DMS114 treated with DMSO at 0.1 percent for 48 hours (cell line): ENCODE measurements around the gene NRXN3.

Experiments
- DNase-seq: peaks from one replicate; lab custom pipeline; 2025; ENCODE audit not compliant: unreplicated experiment; lab: John Stamatoyannopoulos, UW

NRXN3 gene

GRCh38 chr14:79178719-79179118, 1008.5 kb downstream of the NRXN3 start:
- DNase-seq = no peak

DNA sequence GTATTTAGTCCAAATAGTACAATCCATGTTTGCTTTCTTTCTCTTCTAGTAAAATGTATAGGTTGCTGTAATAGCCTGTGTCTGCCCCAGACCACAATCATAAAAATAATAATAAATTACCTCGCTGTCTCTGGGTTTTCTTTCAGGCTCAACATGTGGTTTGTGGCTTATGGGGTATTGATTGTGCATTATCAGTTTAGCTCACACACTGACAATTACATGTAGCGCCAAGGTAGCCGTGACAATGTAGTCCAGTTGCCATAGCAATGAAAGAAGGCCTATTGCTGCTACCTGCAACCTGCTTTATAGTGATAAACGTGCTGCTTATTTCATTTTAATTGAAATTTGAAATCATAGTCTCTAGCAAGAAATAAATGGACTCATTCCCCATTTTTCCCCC, 1009.8 kb downstream of the NRXN3 start:
- no peak for DNase-seq

DNA sequence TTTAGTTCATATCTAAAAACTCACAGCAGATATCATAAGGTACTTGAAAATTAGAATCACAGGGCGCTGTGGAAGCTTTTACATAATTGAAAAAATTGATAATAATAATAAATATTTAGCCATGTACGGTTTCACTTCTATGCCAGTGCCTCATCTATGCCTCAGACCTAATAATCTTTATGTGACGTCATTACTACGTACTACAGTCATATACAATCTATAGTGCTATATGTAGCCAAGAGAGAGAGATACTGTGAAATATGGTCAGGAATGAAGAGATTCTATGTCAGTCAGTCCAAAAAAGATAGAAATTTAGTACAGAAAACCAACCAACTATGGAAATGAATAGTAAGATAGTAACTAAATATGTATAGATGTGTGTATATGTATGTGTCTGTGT, 1010.5 kb downstream of the NRXN3 start:
- DNase-seq = no peak

DNA sequence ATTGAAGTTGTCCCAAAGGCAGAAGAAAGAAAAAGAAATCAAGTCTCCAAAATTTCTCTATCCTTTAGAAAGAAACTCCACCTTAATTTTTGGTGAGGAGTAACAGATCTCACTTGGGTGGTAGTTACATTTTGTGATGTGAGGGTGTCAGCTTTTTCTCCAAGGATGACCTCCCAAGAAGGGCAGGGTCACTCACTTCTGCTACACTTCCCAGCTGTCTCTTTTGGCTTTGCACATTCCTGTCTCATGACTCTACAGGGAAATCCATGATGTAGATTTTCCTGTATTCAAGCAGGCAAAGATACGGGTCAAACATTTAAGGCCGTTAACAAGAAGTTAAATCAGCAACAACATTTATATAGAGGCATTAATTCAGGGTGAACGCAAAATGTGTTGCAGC, 1016.4 kb downstream of the NRXN3 start:
- DNase-seq = no peak

DNA sequence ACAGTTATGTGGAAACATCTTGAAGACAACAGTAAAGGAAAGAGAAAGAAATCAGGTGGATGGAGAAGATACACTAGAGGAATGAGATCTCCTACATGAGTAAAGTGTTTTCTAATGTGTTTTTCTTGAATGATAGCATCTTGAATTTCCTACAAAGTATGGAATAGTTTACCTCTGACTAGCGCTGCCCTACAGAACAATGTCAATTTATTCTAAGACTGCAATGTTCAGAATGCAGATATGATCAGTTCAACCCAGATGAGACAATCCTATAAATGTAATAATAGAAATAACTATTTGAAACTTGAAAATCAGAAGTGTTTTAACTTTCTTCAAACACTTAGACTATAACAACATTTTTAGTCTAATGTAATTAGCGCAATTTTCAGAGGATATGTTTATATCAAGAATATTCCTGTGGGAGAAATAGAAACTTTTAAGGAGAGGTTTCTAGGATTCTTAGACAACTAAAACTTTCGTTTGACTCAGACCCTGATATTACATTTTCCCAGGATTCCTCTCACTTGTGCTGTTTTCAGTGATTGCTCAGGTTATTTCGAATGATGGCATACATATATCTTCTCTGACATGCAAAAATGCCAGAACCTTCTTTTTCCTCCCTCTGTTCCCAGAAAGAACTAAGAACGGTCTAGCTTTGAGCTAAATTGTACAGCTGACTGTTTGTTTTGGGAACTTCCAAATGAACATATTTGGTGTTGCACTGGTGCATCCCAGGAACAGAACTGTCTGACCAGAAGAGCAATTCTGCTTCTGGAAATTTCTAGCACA, 1023.7 kb downstream of the NRXN3 start:
- DNase-seq = no peak

DNA sequence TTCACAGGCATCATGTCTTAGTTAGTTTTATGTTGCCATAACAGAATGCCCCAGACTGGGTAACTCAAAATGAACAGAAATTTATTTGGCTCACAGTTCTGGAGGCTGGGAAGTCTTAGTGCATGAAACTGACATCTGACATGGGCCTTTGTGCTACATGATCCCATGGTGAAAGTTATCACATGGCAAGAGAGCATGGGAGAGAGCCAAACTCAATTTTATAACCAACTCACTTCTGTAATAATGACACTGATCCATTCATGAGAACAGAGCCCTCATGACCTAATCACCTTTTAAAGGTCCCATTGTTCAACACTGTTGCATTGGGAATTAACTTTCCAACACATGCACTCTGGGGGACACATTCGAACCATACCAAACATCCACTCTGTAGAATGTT, 1026.0 kb downstream of the NRXN3 start:
- no peak for DNase-seq

DNA sequence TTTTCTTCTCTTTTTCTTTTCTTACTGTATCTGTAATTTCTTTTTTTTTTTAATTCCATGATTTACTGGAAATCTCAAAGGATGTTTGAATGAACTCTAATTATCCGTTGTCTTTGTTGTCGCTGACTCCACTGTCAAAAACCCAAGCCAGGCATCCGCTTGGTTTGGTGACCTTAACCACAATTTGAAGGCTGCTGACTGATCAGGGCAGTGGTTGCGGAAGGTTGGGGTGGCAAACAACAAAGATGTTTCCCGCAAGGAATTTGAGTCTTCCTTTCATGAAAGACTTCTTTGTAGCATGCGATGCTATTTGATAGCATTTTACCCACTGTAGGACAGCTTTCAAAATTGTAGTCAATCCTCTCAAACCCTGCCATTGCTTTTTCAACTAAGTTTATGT, 1027.3 kb downstream of the NRXN3 start:
- no peak for DNase-seq

DNA sequence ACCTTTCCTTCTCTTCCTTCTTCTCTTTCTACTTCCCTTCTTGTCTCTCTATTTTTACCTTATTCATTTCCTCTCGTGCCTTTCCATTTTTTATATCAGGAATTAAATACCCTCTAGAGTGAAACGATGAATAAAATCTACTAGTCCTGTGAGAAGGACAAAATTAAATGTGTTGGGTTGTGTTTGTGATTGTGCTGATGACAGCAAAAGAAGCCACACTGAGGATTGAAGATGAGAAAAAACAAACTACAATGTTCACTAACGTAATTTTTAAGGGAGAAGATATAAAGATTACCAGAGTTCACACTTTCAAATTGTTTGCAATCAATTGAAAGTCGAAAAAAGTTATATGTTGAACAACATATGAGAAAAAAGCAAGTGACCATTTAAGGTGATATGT, 1029.0 kb downstream of the NRXN3 start:
- DNase-seq = no peak

DNA sequence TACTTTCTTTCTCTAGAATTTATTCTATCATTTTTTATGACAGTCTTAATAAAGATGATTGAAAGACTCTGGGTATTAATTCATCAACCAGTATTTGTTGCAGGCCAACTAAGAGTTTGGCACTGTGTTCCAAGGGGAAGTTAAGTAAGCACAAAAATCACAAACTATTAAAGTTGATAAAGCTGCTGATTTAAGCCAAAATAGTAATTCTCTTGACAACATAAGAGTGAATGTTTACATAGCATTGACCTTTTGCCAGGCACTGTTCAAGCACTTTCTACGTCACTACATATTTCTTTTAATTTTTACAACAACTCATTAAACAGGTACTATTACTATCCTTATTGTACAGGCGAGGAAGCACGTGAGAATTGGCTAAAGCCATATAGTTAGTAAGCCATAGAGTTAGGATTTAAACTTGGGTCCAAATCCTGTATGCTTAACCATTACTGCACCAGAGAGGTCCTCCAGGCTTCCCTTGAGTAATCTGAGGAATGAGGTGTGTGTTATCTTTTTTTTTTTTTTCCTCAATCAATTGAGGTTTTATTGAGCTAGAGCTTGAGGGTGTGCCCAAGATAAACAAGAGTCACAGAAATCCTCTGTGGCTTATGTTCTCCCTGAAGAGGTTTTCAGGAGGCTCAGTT, 1031.5 kb downstream of the NRXN3 start:
- DNase-seq = no peak

DNA sequence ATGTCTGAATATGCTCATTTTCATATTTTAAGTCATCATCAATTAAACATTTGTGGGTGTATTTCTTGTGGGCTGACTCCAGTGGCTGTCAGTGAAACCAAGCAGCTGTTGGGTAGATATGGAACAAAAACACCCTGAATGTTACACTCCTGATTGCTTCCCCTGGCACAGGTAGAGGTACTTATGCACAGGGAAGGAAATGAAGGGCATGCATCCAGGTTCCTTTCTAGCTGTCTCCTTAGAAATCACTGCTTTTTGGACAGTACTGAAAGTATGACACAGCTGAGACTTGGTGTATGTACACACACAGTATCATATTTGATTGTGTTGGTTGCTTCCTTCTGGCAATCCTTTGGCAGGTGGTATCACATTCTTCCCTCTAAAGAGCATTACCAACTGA, 1034.4 kb downstream of the NRXN3 start:
- no peak for DNase-seq

GRCh38 chr14:79209418-79209817, 1039.2 kb downstream of the NRXN3 start:
- no peak for DNase-seq

DNA sequence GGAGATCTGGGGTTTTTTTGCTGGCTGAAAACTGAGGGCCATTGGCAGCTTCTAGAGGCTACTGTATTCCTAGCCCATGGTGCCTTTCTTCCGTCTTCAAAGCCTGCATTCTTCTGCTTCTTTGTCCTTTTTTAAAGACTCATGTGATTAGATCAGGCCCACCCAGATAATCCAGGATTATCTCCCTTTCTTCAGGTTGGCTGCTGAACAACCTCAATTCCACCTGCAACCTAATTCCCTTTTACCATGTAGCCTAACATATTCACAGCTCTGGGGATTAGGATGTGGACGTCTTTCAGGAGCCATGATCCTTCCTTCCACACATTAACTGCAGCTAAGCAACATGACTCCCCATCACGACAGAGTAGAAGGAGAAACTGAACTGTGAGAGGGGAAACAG, 1055.6 kb downstream of the NRXN3 start:
- DNase-seq = no peak

DNA sequence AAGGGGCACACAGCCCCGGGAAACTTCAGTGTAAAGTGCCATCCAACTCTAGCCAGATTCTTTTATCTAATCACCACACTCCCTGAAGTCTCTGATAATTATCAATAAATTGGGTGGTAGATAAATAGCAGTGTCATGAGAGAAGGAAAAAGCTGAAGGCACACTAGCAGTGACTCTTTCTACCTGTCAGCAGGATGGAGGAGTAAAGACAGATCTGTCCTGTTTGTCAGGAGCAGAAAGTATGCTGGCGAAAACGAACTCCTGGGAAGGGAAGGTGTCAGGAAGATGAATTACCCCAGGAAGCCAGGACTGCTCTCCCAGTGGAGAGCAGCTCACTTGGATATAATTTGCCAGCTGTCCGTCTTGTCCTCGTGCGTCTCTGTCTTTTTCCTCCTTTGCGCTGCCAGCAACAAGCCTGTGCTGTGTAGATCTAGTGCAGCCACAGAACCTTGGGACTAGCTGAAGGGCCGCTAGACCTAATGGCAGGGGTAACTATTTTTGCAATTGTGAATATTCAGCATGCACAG, 1059.3 kb downstream of the NRXN3 start:
- no peak for DNase-seq

DNA sequence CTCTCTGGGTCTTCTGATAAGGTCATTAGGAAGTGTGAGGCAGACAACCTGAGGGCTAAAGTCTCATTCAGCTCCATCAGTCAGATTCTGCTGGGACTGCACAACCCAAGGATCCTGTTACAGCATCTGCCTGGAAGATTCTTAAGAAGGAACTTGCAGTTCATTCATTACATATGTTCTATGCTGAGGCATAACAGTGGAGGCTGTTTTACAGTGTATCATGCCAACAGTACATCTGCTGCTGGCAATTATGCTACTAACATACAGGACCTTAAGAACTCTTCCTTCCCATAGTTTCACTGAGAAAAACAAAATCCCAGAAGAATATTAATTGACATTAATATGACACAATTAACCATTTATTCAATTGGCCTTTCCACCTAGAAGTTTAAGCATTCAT, 1072.5 kb downstream of the NRXN3 start:
- no peak for DNase-seq

- DNase-seq = no peak
Observed at GRCh38 chr14:79246173-79246572, 1076.0 kb downstream of the NRXN3 start.

DNA sequence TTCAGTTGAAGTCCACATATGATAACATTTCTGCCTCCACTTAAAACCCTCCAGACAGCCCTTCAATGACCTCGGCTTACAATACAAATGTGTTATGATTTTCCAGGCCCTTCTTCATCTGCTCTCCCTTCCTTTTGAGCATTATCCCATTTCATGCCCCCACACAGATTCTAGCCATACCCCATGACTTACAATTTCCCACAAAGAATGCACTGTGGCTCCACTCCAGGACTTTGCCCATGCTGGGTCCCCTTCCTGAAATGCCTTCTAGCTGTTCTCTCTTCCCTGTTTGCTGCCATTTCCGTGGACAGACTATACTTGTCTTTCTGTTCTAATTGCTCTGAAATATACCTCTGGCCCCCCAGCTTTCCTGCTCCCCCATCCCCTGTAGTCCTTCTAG, 1078.0 kb downstream of the NRXN3 start:
- DNase-seq = no peak

DNA sequence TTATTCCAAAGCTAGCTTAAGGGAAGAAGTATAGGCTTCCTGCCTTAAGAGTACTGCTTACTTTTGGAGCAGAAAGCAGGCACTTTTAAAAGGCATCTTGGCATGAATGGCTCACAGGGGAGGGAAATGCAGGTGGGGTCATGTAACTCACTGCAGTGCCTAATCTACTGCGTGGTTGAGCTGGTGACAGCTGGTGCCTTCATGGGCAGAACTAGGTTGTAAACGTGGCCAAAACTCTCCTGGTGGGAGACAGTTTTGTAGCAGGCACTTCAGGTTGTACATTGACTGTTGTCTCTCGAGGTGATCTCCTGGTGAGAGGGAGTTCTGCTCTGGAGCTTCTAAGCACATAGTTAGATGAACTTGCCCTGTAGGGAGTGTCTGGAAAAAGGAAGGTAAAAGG, 1078.6 kb downstream of the NRXN3 start:
- no peak for DNase-seq

GRCh38 chr14:79251278-79251677, 1081.1 kb downstream of the NRXN3 start:
- no peak for DNase-seq

DNA sequence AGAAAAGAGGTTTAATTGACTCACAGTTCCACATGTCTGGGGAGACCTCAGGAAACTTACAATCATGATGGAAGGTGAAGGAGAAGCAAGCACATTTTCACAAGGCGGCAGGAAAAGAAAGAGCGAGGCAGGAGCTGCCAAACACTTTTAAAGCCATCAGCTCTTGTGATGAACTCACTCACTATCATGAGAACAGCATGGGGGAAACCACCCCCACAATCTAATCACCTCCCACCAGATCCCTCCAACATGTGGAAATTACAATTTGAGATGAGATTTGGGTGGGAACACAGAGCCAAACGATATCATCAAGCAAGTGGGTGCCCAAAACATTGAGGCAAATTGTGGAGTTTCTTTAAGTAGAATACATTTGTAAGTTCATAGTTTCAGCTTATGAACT, 1083.4 kb downstream of the NRXN3 start:
- DNase-seq = no peak

- DNase-seq = no peak
Observed at GRCh38 chr14:79254069-79254775, 1084.0 kb downstream of the NRXN3 start.

- DNase-seq = no peak
Observed at GRCh38 chr14:79256380-79256779, 1086.2 kb downstream of the NRXN3 start.

DNA sequence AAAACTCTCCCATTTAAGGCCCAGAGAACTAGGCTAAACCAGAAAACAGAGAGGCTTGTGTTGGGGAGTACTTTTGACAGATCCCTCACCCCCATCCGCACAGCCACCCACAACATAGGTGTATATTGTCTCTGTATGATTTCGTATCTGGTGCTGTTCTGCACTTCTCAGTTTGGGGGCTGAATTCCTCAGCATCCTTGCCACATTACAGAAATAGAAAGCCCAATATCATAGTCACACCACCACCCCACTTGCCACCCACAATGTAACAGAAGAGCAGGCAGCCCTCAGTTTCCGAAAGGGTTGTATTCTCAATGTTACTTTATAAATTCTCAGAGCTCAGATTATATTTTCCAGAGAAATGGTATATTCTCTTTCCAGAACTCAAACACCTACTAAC, 1090.2 kb downstream of the NRXN3 start:
- DNase-seq = no peak
